A549 (cell line): ENCODE data around the gene HYOU1. TPM values are rescaled to one million over a fixed set of nuclear protein-coding genes. Genes with fewer than 3 reads are reported as not detected.
"Not testable (repeated sequence)": the region's sequence is repeated elsewhere in the genome, so short reads cannot be mapped to it uniquely, and the experiment has no call there.

Source experiments
- ATAC-seq, 2 experiments: fragments of 200-7000 bp in 1 of 2; fragments of >200 bp in 1 of 2; cut with Nextera tagmentation in 1 of 2; cut with Tn5 transposase in 1 of 2; 3 replicates each; pipeline versions ENCODE4 v1.8.0 to v1.9.1; 2018 to 2020; ENCODE audit warnings: mild to moderate bottlenecking in 1 of 2, moderate library complexity in 1 of 2
- CTCF ChIA-PET: fragments of 300-600 bp; sonication (Branson Sonifier 250); formaldehyde crosslinking; extraction: SDS; loops from one replicate; lab custom pipeline; 2021; ENCODE audit warnings: antibody characterized with exemption, inconsistent platforms; lab: Yijun Ruan, JAX
- POLR2A ChIA-PET: fragments of 350-600 bp; formaldehyde crosslinking; extraction: SDS; loops from one replicate; lab custom pipeline; 2021; ENCODE audit warnings: antibody characterized with exemption, inconsistent platforms; lab: Yijun Ruan, JAX
- DNase-seq, 2 experiments: peaks; one replicate each; pipeline versions ENCODE4 v3.0.0 to v3.0.0-alpha.2; 2011 to 2016; ENCODE audit warnings: low read depth in 1 of 2, low spot score in 1 of 2
- FAIRE-seq: peaks from 2 replicates; lab custom pipeline; 2011; peaks lifted over from hg19 to GRCh38; lab: Jason Lieb, UNC
- H3K27ac ChIP-seq, 2 experiments: fragments of >200 bp; sonication (Bioruptor Twin); formaldehyde crosslinking; 3 replicates each; pipeline ENCODE4 v1.5.1; 2016 to 2017
- H3K4me1 ChIP-seq: fragments of >200 bp; sonication (Bioruptor Twin); formaldehyde crosslinking; 3 replicates; pipeline ENCODE4 v1.6.1; 2016
- H3K4me2 ChIP-seq: fragments of >200 bp; sonication (Bioruptor Twin); formaldehyde crosslinking; 3 replicates; pipeline ENCODE4 v1.6.1; 2016
- H3K4me3 ChIP-seq: fragments of >200 bp; sonication (Bioruptor Twin); formaldehyde crosslinking; 3 replicates; pipeline ENCODE4 v1.5.1; 2016
- H3K9me3 ChIP-seq: fragments of >200 bp; sonication (Bioruptor Twin); formaldehyde crosslinking; 3 replicates; pipeline ENCODE4 v1.6.1; 2016
- ATOH8 ChIP-seq: fragments of 250-450 bp; sonication (Bioruptor Pico); IDR thresholded peaks from 2 replicates; pipeline ENCODE4 v1.5.0; 2020; ENCODE audit warnings: low read depth, mild to moderate bottlenecking, moderate library complexity
- BHLHE40 ChIP-seq: IDR thresholded peaks from 2 replicates; pipeline ENCODE4 v1.6.1; 2012; ENCODE audit warnings: low read depth, low read length, inconsistent platforms
- EHMT2 ChIP-seq: fragments of 200-600 bp; sonication (generic); IDR thresholded peaks from 2 replicates; pipeline ENCODE4 v1.6.1; 2016; ENCODE audit warnings: antibody characterized with exemption, low read depth, mild to moderate bottlenecking, moderate library complexity
- FOSB ChIP-seq: fragments of 250-450 bp; sonication (Bioruptor Pico); IDR thresholded peaks from 2 replicates; pipeline ENCODE4 v1.5.0; 2020; ENCODE audit warnings: mild to moderate bottlenecking, moderate library complexity
- FOXS1 ChIP-seq: fragments of 250-450 bp; sonication (Bioruptor Pico); IDR thresholded peaks from 2 replicates; pipeline ENCODE4 v1.5.0; 2020; ENCODE audit warnings: mild to moderate bottlenecking, moderate library complexity
- GATA3 ChIP-seq: IDR thresholded peaks from 2 replicates; pipeline ENCODE4 v1.6.1; 2012; ENCODE audit warnings: borderline replicate concordance
- HOXA7 ChIP-seq: fragments of 250-450 bp; sonication (Bioruptor Pico); IDR thresholded peaks from 2 replicates; pipeline ENCODE4 v1.5.0; 2020; ENCODE audit warnings: mild to moderate bottlenecking, moderate library complexity
- JUN ChIP-seq, 2 experiments: fragments of >200 bp; sonication (Bioruptor Twin); formaldehyde crosslinking; IDR thresholded peaks; 2 replicates in 1 of 2; 3 replicates in 1 of 2; pipeline ENCODE4 v1.6.1; 2016 to 2017
- MAX ChIP-seq: IDR thresholded peaks from 2 replicates; pipeline ENCODE4 v1.6.1; 2012
- MAZ ChIP-seq: fragments of 150-350 bp; IDR thresholded peaks from 2 replicates; pipeline ENCODE4 v1.6.1; 2014; ENCODE audit warnings: antibody characterized with exemption, low read depth, low read length, borderline replicate concordance
- MYC ChIP-seq: IDR thresholded peaks from 2 replicates; pipeline ENCODE4 v1.6.1; 2012; ENCODE audit warnings: mild to moderate bottlenecking, inconsistent platforms, low read length, improper control_type of control experiment, borderline replicate concordance
- NPAS2 ChIP-seq: fragments of 250-450 bp; sonication (Bioruptor Pico); IDR thresholded peaks from 2 replicates; pipeline ENCODE4 v1.8.0; 2022; ENCODE audit warnings: mild to moderate bottlenecking, moderate library complexity, borderline replicate concordance
- PHF8 ChIP-seq: fragments of 200-600 bp; sonication (generic); IDR thresholded peaks from 2 replicates; pipeline ENCODE4 v1.6.1; 2016; ENCODE audit warnings: low read depth, mild to moderate bottlenecking, antibody characterized with exemption, moderate library complexity, borderline replicate concordance
- POLR2A ChIP-seq: IDR thresholded peaks from 2 replicates; pipeline ENCODE4 v1.6.1; 2012; ENCODE audit warnings: mild to moderate bottlenecking, low read length
- RARB ChIP-seq: fragments of 250-450 bp; sonication (Bioruptor Pico); IDR thresholded peaks from 2 replicates; pipeline ENCODE4 v1.8.0; 2021; ENCODE audit warnings: mild to moderate bottlenecking, moderate library complexity
- REST ChIP-seq: fragments of 200-600 bp; sonication (generic); IDR thresholded peaks from 2 replicates; pipeline ENCODE4 v1.6.1; 2016; ENCODE audit warnings: antibody characterized with exemption, mild to moderate bottlenecking, moderate library complexity
- WGBS: methylation state at CpG from one replicate; pipeline ENCODE4 v1.1.6; 2017; ENCODE audit errors: missing lambda C conversion rate; 5-methylcytosine and 5-hydroxymethylcytosine counted together
- polyA plus RNA-seq, 4 experiments: library from polyadenylated mRNA; depleted of rRNA in 3 of 4; stranded (reverse); fragments of >200 nt; fragmentation: RNase III in 1 of 4; extraction: RNeasy Plus Mini Kit Qiagen cat#74134 plus additional on column Dnase treatment in 1 of 4; gene quantifications; 2 replicates in 3 of 4; 3 replicates in 1 of 4; pipeline ENCODE4 v1.2.3, GENCODE V29; 2011 to 2017
- TF ChIP-seq, protein P1 (sequence below): fragments of >200 bp; sonication (Bioruptor Twin); formaldehyde crosslinking; IDR thresholded peaks from 3 replicates; pipeline ENCODE4 v1.6.1; 2016
- TF ChIP-seq, protein P2 (sequence below): fragments of 150-350 bp; IDR thresholded peaks from 2 replicates; pipeline ENCODE4 v1.6.1; 2014; ENCODE audit warnings: low read depth, mild to moderate bottlenecking, low read length
- TF ChIP-seq, protein P3 (sequence below): IDR thresholded peaks from 2 replicates; pipeline ENCODE4 v1.6.1; 2012; ENCODE audit warnings: low read depth, borderline replicate concordance

The HYOU1 gene
- polyA plus RNA-seq, 2 of the 4 experiments (the other 2 are of a cell fraction), result 44.8 to 83.1 TPM

DNA sequence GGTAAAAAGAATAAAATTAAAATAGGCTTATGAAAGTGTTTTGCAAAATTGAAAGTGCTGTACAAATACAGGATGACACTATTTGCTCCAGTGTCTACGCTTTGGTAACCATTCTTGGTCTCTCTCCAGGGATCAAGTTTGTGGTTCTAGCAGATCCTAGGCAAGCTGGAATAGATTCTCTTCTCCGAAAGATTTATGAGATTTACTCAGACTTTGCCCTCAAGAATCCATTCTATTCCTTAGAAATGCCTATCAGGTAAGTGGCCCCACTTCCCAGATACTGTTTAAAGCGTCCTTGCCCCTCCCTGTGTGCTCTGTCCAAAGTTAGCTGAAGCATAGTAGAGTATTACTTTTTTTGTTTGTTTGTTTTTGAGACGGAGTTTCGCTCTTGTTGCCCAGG is 35.4 kb downstream of the HYOU1 start (continued):
- TF ChIP-seq, protein P1, sequence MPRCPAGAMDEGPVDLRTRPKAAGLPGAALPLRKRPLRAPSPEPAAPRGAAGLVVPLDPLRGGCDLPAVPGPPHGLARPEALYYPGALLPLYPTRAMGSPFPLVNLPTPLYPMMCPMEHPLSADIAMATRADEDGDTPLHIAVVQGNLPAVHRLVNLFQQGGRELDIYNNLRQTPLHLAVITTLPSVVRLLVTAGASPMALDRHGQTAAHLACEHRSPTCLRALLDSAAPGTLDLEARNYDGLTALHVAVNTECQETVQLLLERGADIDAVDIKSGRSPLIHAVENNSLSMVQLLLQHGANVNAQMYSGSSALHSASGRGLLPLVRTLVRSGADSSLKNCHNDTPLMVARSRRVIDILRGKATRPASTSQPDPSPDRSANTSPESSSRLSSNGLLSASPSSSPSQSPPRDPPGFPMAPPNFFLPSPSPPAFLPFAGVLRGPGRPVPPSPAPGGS, result no peak
- no peak for TF ChIP-seq NPAS2 (CRISPR knock-in tag)

DNA sequence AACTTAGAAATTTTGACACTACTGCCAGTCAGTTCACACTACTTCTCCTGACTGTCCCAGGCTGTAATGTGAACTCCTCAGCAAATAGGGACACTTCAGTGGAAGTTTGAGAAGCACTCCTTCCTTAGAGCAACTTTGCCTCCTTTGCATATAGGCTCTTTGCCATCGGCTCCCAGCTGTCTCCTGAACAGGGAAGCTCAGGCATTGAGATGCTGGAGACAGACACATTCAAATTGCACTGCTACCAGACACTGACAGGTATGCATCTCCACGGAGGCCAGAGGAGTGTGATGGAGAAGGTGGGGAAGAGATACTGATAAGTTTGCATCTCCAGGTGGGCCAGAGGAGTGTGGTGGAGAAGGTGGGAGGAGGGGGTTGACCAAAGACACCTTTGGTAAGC is 37.0 kb downstream of the HYOU1 start:
- peak overlapping the region; percentile 83 for H3K4me2 ChIP-seq
- ATAC-seq, result no peak
- ChIA-PET CTCF (no interaction called here), POLR2A (no interaction called here)
- peaks cover 44% of the 10 kb centered on the region for H3K4me1 ChIP-seq
- TF ChIP-seq FOSB (CRISPR knock-in tag) (no peak), ATOH8 (CRISPR knock-in tag) (no peak), HOXA7 (no peak), MYC (no peak), MAZ (no peak), NPAS2 (CRISPR knock-in tag) (no peak), FOXS1 (CRISPR knock-in tag) (no peak)
- TF ChIP-seq, protein P2, sequence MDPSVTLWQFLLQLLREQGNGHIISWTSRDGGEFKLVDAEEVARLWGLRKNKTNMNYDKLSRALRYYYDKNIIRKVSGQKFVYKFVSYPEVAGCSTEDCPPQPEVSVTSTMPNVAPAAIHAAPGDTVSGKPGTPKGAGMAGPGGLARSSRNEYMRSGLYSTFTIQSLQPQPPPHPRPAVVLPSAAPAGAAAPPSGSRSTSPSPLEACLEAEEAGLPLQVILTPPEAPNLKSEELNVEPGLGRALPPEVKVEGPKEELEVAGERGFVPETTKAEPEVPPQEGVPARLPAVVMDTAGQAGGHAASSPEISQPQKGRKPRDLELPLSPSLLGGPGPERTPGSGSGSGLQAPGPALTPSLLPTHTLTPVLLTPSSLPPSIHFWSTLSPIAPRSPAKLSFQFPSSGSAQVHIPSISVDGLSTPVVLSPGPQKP, result no peak
- no peak overlapping the region for H3K27ac ChIP-seq
- no peak for DNase-seq
- WGBS, result 82% methylated on average over 2 of the region's 2 CpGs
- no peak for FAIRE-seq
- peak overlapping the region; percentile 72 for H3K4me3 ChIP-seq
- no peaks in the 10 kb centered on the region for H3K9me3 ChIP-seq

DNA sequence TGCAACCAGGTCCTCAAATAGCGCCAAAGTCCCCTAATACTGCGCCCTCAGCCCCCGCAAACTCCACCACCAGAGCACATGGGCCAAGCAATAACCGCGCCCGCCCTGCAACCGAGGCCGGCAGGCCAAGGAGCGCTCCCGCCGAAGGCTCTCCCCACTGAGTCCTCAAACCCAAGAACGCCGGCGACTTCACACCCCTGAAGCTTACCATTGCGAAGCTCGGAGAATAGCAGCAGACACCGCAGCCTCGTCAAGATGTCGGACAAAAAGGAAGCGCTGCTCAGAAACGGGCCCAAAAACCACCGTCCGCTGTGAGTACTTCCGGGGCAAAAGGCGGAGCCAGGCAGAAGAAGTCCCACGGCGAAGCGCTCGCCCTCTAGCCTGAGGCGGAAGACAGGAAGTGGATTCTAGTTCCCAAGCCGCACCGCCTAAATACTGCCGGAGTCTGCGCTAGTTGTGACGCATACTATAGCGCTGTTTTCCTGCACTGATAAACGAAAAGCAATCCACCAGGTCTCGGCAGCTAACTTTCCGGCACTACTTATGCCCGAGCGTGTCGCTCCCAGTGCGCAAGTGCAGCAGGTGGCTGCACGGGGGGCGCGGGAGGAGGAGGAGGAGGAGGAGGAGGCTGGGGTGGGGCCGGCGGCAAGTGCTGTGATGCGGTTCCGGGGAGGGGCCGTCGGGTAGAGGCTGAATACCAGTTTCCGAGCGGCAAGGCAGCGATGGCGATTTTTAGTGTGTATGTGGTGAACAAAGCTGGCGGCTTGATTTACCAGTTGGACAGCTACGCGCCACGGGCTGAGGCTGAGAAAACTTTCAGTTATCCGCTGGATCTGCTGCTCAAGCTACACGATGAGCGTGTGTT is 38.7 kb downstream of the HYOU1 start, which contains the start of the genes RPS25 and TRAPPC4:
TSS of gene RPS25 (minus strand) at position 270 of the 865 bp plus-strand sequence. CDS start at position 211, 59 bp downstream.
TSS of gene TRAPPC4 (plus strand) at position 693 of the 865 bp plus-strand sequence. CDS start at position 723, 30 bp downstream.
- no peak for FAIRE-seq
- H3K4me1 ChIP-seq, result peaks cover 40% of the 10 kb centered on the region
- under 1% methylated on average over 25 of the region's 63 CpGs for WGBS
- ATAC-seq, result peak; percentile 94 to 97
- ChIA-PET CTCF (interaction anchor here (0.8 to 1.8 kb wide), 3 partner anchors 13 to 322 kb away, joined by 3 to 6 read pairs (median 4); partner anchors contain the start of gene SLC37A4), POLR2A (interaction anchor here (0.7 to 1.9 kb wide), 3 partner anchors 9 to 47 kb away, joined by 3 to 10 read pairs (median 4); partner anchors contain the start of gene CENATAC)
- peak within 1 kb of the TSS; percentile 95 to 97 for H3K27ac ChIP-seq
- DNase-seq, result peak; percentile 84 to 95
- peak; percentile 17; the same call in 1 of the 2 replicates for TF ChIP-seq GATA3
- TF ChIP-seq, protein P1, result peak; percentile 44; the same call in 2 of the 3 replicates
- no peak for TF ChIP-seq EHMT2
- peak; percentile 60 for TF ChIP-seq POLR2A
- no peak for TF ChIP-seq REST
- TF ChIP-seq, protein P3, sequence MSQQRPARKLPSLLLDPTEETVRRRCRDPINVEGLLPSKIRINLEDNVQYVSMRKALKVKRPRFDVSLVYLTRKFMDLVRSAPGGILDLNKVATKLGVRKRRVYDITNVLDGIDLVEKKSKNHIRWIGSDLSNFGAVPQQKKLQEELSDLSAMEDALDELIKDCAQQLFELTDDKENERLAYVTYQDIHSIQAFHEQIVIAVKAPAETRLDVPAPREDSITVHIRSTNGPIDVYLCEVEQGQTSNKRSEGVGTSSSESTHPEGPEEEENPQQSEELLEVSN, result no peak; the same call in 1 of the 2 replicates
- no peak for TF ChIP-seq RARB (CRISPR knock-in tag)
- TF ChIP-seq FOSB (CRISPR knock-in tag), result no peak
- peak; percentile 82 for TF ChIP-seq MAX
- peak; percentile 80 for TF ChIP-seq MYC
- peak; percentile 64 to 89 for TF ChIP-seq JUN (IDR thresholded peaks at IDR 0.05)
- TF ChIP-seq BHLHE40, result no peak
- peak; percentile 73; the same call in 1 of the 2 replicates for TF ChIP-seq PHF8
- peak within 1 kb of the TSS; percentile 85 for H3K4me2 ChIP-seq
- H3K4me3 ChIP-seq, result peak within 1 kb of the TSS; percentile 72
- H3K9me3 ChIP-seq, result no peaks in the 10 kb centered on the region

- Histone ChIP-seq H3K4me2 (peak overlapping the region; percentile 85), H3K4me3 (peak overlapping the region; percentile 72), H3K27ac (peak overlapping the region; percentile 95 to 97), H3K4me1 (peaks cover 38% of the 10 kb centered on the region)
- DNase-seq, POLR2A ChIA-PET, CTCF ChIA-PET, ATAC-seq, H3K9me3 ChIP-seq, FAIRE-seq: not testable (repeated sequence)
- whole genome bisulfite sequencing, result 4% methylated on average over 10 of the region's 10 CpGs
Measured at GRCh38 chr11:119017377-119017776, 39.6 kb downstream of the HYOU1 start.
